Upper lobe of left lung (tissue), 6 donors: ENCODE results near the gene PHKG2. TPM values are rescaled to one million over a fixed set of nuclear protein-coding genes. Genes with fewer than 3 reads are reported as not detected.

Experiments
- ATAC-seq, 2 donors: fragments of 200-7000 bp; cut with Tn5 transposase; one replicate each; pipeline ENCODE4 v1.9.1; 2022; ENCODE audit warnings: mild to moderate bottlenecking in 2 of 2, moderate library complexity in 2 of 2; ENCODE audit not compliant: low FRiP score in 2 of 2
- DNase-seq, 2 donors: peaks; one replicate each; pipeline ENCODE4 v3.0.0-alpha.2; 2019 to 2020
- H3K27ac ChIP-seq, 4 donors: fragments of 200-600 bp; sonication (generic); one replicate each; pipeline ENCODE4 v1.5.1; 2016 to 2019
- H3K27me3 ChIP-seq, 4 donors: fragments of 200-600 bp; sonication (generic); one replicate each; pipeline ENCODE4 v1.5.1; 2017 to 2019
- H3K36me3 ChIP-seq, 4 donors: fragments of 200-600 bp; sonication (generic); one replicate each; pipeline ENCODE4 v1.5.1; 2016 to 2019
- H3K4me1 ChIP-seq, 4 donors: fragments of 200-600 bp; sonication (generic); one replicate each; pipeline ENCODE4 v1.5.1; 2018 to 2019
- H3K4me3 ChIP-seq, 4 donors: fragments of 200-600 bp; sonication (generic); one replicate each; pipeline ENCODE4 v1.5.1; 2017 to 2019; ENCODE audit warnings: mild to moderate bottlenecking in 2 of 4, moderate library complexity in 1 of 4
- H3K9me3 ChIP-seq, 4 donors: fragments of 200-600 bp; sonication (generic); one replicate each; pipeline ENCODE4 v1.5.1; 2018 to 2019
- EP300 ChIP-seq, 4 donors: sonication (generic); formaldehyde crosslinking; IDR thresholded peaks; one replicate each; pipeline ENCODE4 v1.5.1; 2017; ENCODE audit warnings: antibody characterized with exemption in 4 of 4, control low read depth in 2 of 4
- POLR2A ChIP-seq, 4 donors: fragments of 450-650 bp; IDR thresholded peaks; one replicate each; pipeline ENCODE4 v1.5.1; 2016 to 2017; ENCODE audit warnings: antibody characterized with exemption in 4 of 4, mild to moderate bottlenecking in 2 of 4
- POLR2AphosphoS5 ChIP-seq, 2 donors: sonication (generic); formaldehyde crosslinking; IDR thresholded peaks; one replicate each; pipeline ENCODE4 v1.5.1; 2017; ENCODE audit warnings: antibody characterized with exemption in 2 of 2
- WGBS, 2 donors: methylation state at CpG; one replicate each; pipeline ENCODE4 v1.1.5; 2017 to 2018; 5-methylcytosine and 5-hydroxymethylcytosine counted together
- total RNA-seq, 6 donors: library from RNA; depleted of rRNA in 4 of 6; stranded (reverse); fragments of >200 nt in 4 of 6; gene quantifications; one replicate each; pipeline versions ENCODE4 v1.1.0 to v1.2.1, GENCODE V29; 2016 to 2021
- TF ChIP-seq, protein P1 (sequence below), 6 experiments: fragments of 450-650 bp in 4 of 6; fragments of 200-600 bp in 2 of 6; sonication (generic) in 2 of 6; IDR thresholded peaks; one replicate each; pipeline ENCODE4 v1.5.1; 2016 to 2019; ENCODE audit warnings: antibody characterized with exemption in 6 of 6
- donor health status: DM: no; HTN: no; CAD: no; lungs with moderate emphysema.
- donor health status: DM: no; HTN: yes; CAD: no; lungs with severe emphysema.

The PHKG2 gene
- total RNA-seq, 6 donors from 2014 or later: 27.4 to 70.2 (median 33.5) TPM

DNA sequence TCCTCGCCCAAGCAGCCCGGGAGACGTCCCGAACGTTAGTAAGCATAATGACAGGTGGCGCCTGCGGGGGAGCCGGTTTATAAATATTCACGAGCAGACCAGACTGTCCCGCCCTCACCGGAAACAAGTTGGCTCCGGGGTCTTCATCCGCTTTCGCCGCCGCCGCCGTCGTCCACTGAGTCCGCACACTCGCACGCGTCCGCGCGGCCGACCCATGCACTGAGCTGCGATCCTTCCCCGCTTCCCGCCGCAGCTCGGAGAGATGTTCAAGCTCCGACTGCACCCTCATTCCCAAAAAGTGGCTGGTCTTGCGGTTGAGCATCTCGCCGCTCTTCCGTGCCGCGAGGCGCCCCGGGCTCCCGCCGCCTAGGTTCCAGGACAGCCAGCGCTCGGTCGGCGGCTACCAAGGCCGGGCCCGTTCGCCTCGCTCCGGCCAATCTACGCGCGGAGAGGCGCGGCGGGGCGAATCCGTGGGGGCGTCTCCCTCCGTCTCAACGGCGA lies 13.3 kb downstream of the PHKG2 start:
- Histone ChIP-seq H3K9me3 (no peaks in the 10 kb centered on the region), H3K36me3 (peaks cover 20 to 45% (median 37%) of the 10 kb centered on the region in 4 donors), H3K27me3 (no peaks in the 10 kb centered on the region), H3K4me3 (peak overlapping the region; percentile 51 to 96 (median 86)), H3K4me1 (peaks cover 22 to 46% (median 26%) of the 10 kb centered on the region in 4 donors), H3K27ac (peak overlapping the region; percentile 45 to 95 (median 94))
- DNase-seq (peak; percentile 37 to 92), ATAC-seq (peak; percentile 48 to 76)
- TF ChIP-seq POLR2AphosphoS5 (IDR thresholded peaks at IDR 0.05): no peak
- TF ChIP-seq EP300 (IDR thresholded peaks at IDR 0.05): no peak
- no peak for TF ChIP-seq POLR2A (IDR thresholded peaks at IDR 0.05)
- TF ChIP-seq, protein P1, sequence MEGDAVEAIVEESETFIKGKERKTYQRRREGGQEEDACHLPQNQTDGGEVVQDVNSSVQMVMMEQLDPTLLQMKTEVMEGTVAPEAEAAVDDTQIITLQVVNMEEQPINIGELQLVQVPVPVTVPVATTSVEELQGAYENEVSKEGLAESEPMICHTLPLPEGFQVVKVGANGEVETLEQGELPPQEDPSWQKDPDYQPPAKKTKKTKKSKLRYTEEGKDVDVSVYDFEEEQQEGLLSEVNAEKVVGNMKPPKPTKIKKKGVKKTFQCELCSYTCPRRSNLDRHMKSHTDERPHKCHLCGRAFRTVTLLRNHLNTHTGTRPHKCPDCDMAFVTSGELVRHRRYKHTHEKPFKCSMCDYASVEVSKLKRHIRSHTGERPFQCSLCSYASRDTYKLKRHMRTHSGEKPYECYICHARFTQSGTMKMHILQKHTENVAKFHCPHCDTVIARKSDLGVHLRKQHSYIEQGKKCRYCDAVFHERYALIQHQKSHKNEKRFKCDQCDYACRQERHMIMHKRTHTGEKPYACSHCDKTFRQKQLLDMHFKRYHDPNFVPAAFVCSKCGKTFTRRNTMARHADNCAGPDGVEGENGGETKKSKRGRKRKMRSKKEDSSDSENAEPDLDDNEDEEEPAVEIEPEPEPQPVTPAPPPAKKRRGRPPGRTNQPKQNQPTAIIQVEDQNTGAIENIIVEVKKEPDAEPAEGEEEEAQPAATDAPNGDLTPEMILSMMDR (IDR thresholded peaks at IDR 0.05): no peak
- 0% methylated on average over 4 to 36 of the region's 64 CpGs for WGBS, 2 donors

DNA sequence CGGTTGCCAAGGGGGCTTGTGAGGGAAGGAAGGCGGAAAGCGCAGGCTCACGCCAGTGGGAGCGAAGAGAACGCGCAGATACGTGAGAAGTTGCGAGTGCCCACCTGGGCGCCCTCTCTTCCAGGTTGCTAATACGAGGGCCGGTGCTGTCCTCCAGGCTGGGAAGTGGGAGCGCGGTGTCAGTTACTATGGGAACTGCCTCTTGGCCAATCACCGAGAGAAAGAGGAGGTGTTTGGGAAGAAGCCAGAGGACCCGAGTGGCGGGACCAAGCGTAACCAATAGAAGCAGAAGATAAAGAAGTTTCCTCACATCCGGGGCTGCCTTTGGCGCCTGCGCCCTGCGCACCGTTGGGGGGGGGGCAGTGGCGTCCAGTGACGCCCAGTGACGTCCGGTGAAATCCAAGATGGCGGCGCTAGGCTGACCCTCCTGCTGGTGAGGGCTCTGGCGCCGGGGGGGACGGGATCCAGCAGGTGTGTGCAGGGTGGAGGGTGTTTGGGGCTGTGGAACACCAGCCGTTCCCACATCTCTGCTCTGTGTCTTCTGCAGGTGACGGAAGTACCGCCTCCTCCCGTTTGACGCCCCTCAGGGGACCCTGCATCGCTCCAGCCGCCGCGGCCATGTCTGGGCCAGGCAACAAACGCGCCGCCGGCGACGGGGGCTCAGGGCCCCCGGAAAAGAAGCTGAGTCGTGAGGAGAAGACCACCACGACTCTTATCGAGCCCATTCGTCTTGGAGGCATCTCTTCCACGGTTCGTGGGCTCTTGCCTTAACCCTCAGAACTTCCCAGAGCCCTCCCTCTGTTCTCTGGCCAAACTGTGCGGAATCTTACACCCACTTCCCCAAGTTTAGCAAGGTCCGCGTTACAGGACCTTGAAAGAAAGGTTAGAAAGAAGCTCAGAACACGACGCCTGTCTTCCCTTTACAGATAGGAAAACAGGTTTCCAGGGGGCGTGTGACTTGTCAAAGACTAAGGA lies 14.0 kb downstream of the PHKG2 start, which contains the start of the genes CFAP119 and RNF40:
Gene CFAP119 (minus strand): TSS at position 135 of the 975 bp plus-strand sequence. CDS start 314 bp downstream, outside the sequence.
Gene RNF40 (plus strand): TSS at position 395 of the 975 bp plus-strand sequence. CDS start 224 bp downstream, at position 619.
- peak within 1 kb of the TSS; percentile 82 to 96 (median 90) for H3K4me3 ChIP-seq
- no peaks in the 10 kb centered on the region for H3K27me3 ChIP-seq
- H3K36me3 ChIP-seq: peaks cover 27 to 45% (median 37%) of the 10 kb centered on the region in 4 donors
- no peaks in the 10 kb centered on the region for H3K9me3 ChIP-seq
- H3K4me1 ChIP-seq: peaks cover 22 to 46% (median 26%) of the 10 kb centered on the region in 4 donors
- 1 to 2% methylated on average over 41 to 60 of the region's 60 CpGs for WGBS, 2 donors
- peak; percentile 98 for DNase-seq
- peak within 1 kb of the TSS; percentile 81 to 95 (median 94) for H3K27ac ChIP-seq
- peak; percentile 12 to 89 (median 69) for TF ChIP-seq POLR2A (IDR thresholded peaks at IDR 0.05)
- TF ChIP-seq EP300 (IDR thresholded peaks at IDR 0.05): peak in 1 of 4 donors; percentile 13
- TF ChIP-seq, protein P1 (IDR thresholded peaks at IDR 0.05): peak in 4 of 6 experiments; percentile 16 to 35 (median 26)
- peak; percentile 88 to 94 for TF ChIP-seq POLR2AphosphoS5 (IDR thresholded peaks at IDR 0.05)
- peak; percentile 97 to 98 for ATAC-seq

DNA sequence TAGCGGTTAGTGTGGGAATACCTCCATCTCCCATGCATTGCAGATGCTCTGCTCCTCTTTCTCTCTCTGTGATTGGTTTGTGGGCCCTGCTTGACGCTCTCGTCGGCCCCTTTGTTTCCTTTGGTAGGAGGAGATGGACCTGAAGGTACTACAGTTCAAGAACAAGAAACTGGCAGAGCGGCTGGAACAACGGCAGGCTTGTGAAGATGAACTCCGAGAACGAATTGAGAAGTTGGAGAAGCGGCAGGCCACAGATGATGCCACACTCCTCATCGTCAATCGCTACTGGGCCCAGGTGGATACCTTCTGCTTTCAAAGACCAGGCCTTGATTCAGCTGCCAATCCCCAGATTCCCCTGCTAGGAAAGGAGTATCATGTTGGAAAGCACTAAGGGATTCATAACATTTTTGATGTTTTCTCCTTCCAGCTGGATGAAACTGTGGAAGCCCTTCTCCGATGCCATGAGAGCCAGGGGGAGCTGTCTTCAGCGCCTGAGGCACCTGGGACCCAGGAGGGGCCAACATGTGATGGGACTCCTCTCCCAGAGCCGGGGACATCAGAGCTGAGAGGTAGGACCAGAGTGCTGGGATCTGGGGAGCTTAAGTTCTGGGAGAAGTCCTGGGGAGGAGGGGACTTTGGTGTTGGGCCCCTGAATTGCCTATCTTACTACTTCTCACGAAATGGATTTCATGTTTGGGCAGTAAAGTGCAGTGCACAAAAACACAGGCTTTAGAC lies 14.9 kb downstream of the PHKG2 start:
- H3K4me1 ChIP-seq: peaks cover 22 to 46% (median 26%) of the 10 kb centered on the region in 4 donors
- DNase-seq: no peak
- H3K36me3 ChIP-seq: peaks cover 36 to 51% (median 44%) of the 10 kb centered on the region in 4 donors
- ATAC-seq: no peak
- no peak for TF ChIP-seq POLR2A (IDR thresholded peaks at IDR 0.05)
- no peak for TF ChIP-seq POLR2AphosphoS5 (IDR thresholded peaks at IDR 0.05)
- WGBS, 2 donors: 64 to 66% methylated on average over 14 to 15 of the region's 15 CpGs
- peak overlapping the region; percentile 82 to 96 (median 90) for H3K4me3 ChIP-seq
- no peaks in the 10 kb centered on the region for H3K9me3 ChIP-seq
- no peaks in the 10 kb centered on the region for H3K27me3 ChIP-seq
- peak overlapping the region; percentile 81 to 95 (median 94) for H3K27ac ChIP-seq

DNA sequence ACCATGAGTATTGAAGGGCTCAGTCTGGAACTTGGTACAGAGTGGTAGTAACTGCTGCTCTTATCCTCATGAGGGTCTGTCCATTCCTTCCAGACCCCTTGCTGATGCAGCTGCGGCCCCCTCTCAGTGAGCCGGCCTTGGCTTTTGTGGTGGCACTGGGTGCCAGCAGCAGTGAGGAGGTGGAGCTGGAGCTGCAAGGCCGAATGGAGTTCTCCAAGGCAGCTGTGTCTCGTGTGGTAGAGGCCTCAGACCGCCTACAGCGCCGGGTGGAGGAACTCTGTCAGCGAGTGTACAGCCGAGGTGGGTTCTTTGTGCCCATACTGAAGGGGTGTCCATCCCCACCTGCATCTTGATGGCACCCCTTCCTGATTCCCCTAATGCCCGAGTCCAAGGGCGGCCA lies 15.9 kb downstream of the PHKG2 start:
- ATAC-seq: no peak
- no peak for DNase-seq
- no peak overlapping the region for H3K4me3 ChIP-seq

More for the DNA sequence above, 15.9 kb downstream of the PHKG2 start:
- H3K27ac ChIP-seq: no peak overlapping the region
- peaks cover 45 to 60% (median 53%) of the 10 kb centered on the region in 4 donors for H3K36me3 ChIP-seq
- H3K9me3 ChIP-seq: no peaks in the 10 kb centered on the region
- TF ChIP-seq, protein P1 (IDR thresholded peaks at IDR 0.05): no peak
- TF ChIP-seq POLR2AphosphoS5 (IDR thresholded peaks at IDR 0.05) (no peak), EP300 (IDR thresholded peaks at IDR 0.05) (no peak), POLR2A (IDR thresholded peaks at IDR 0.05) (no peak)
- WGBS, 2 donors: 91 to 93% methylated on average over 7 to 11 of the region's 11 CpGs
- no peaks in the 10 kb centered on the region for H3K27me3 ChIP-seq
- H3K4me1 ChIP-seq: peaks cover 22 to 44% (median 26%) of the 10 kb centered on the region in 4 donors
